GM18907 (cell line): ENCODE measurements around the gene CCNY.

ENCODE experiments used
- ATAC-seq: cut with Tn5 transposase; IDR thresholded peaks from one replicate; pipeline ENCODE4 v1.9.1; 2021; ENCODE audit warnings: mild to moderate bottlenecking, moderate library complexity; ENCODE audit not compliant: unreplicated experiment

The CCNY gene

DNA sequence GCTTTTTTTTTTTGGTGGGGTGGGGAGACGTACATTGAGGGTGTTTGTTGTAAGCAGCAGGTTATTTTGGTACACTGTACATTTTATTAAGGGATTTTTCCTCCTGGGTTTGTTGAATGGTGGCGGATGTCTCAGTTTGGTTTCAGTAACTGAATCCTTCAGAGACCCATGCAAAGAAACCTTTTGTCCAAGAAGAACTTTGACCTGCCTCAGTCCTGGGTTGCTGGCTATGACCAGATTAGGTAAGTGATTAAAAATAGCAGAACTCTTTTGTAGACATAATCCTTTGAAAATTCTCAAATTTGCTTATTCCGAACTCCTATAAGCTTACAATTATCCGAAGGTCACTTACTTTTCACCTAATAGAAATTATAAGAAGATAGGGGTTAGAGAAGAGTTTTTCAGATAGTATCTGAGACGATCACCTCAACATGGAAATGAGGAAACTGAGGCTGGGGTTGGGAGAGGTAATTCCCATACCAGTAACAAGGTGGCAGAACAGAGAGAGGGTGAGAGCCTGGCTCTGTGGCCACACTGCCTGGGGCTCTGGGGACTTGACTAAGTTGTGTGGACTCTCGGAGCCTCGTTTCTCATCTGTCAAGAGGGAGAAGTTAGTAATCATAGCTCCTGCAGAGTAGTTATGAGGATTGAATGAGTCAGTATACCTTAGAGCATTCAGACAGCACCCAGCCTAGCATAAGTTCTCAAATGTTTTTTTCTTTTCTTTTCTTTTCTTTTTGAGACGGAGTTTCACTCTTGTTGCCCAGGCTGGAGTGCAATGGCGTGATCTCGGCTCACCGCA, 87.4 kb downstream of the CCNY start:
- no peak for ATAC-seq

GRCh38 chr10:35424680-35425285, 88.5 kb downstream of the CCNY start:
- ATAC-seq, result no peak

GRCh38 chr10:35425595-35425994, 89.3 kb downstream of the CCNY start:
- no peak for ATAC-seq

DNA sequence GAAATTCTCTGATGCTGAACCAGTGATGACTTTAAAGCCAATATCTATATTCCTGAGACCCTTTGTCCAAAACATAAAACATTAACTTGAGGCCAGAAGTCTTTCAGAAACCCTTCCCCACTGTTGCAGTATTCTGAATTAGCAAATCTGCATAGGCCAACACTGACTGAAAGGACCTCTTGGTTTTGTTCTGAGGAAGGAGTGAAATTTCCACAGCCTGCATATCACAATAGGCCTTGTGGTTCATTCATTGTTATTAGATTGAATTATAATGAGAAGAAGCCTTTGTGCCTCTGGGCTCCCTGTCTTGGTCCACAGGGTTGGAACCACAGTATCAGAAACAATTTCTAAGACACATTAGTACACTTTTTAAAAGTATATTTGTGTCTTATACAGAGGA, 90.3 kb downstream of the CCNY start:
- no peak for ATAC-seq

DNA sequence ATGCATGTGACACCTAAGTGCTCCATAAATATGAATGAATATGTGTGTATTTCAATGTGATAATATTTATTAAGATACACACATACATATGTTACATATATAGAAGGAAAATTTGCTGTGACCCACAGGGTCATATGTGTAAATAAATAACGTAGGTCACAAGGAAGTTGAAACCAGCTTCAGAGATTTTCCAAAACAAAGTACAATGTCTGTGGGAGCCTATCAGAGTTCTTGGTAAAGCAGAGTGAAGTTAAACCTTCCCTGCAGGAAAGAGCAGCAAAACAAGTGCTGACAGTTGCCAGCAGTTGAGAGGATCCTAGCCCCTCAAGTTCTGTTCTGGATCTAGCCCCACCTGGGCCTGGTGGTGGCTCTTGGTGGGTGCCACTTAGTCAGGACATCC, 91.2 kb downstream of the CCNY start:
- ATAC-seq, result no peak

DNA sequence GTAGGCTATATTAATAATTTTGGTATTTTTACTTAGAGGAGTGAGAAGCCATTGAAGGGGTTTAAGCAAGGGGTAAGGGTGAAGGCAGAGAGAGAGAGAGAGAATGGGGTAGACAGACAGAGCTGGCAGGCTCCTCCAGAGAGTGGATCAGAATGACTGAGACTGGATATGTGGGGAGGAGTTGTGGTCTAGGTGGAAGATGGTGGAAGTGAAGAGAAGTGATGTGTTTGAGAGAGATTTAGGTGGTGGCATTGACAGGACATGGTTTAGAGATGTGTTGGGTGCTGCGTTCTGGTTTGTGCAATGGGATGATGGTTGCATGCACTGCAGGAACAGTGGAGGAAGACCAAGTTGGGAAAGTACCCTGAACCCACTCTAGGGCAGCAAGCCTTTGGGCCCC, 92.2 kb downstream of the CCNY start:
- no peak for ATAC-seq

GRCh38 chr10:35432781-35433338, 96.6 kb downstream of the CCNY start:
- ATAC-seq, result no peak

DNA sequence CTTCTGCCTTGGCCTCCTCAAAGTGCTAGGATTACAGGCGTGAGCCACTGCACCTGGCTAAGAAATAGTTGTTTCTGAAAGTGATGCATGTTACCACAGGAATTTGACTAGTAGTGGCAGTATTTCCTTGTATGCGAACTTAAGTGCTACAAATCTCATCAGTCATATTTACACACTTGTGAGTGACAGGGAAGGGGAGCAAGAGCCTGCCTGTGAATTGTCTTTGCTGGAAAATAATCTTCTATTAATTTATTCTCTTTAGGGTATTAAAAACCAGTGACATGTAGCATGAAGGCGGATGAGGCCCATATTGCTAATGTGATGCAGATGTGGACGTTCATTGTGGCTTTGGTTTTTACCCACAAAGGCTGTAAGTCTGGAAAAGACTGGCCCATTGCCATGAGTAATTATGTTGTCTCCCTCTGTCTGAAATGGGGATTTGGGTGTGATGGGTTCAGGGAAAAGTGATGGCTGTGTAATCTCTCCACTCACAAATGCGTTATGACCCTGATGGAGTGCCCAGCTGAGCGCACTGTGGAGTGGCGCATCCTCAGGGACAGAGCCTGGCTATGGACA, 97.6 kb downstream of the CCNY start:
- ATAC-seq, result no peak

DNA sequence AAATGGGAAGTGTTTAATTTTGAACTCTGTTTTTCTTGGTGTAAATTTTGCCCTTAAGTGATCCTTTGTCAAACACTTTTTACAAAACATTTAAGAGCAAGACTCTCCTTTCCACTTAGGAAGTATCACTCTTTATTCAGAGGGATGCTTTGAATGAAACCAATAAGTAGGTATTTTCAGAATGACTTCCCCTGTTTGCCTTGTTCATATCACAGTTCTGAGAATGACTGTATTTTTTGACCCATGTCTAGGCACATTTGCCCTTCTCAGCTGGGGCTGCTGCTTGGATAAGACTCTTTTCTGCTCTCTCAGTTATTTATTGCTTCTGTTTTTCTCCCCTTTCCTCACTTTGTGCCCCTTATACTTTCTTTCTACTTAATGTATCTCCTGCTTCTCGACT, 98.2 kb downstream of the CCNY start:
- ATAC-seq, result no peak

DNA sequence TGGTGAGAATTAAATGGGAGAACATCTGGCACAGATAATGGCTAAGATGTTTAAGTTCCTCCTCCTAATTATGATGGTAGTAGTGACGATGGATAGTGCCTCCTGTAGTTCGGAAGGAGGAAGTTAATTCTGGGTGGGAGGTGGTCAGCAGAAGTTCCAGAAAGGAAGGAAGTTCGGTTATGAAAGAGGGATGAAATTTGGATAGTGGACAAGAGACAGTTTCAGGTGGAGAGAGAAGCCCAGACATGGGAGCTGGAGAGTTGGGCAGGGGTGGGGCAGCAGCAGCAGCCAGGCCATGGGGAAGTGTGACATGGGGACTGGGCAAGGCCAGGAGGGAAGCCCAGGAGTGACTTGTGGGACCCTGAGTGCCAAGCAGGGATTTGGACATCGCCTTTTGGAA, 99.5 kb downstream of the CCNY start:
- no peak for ATAC-seq

DNA sequence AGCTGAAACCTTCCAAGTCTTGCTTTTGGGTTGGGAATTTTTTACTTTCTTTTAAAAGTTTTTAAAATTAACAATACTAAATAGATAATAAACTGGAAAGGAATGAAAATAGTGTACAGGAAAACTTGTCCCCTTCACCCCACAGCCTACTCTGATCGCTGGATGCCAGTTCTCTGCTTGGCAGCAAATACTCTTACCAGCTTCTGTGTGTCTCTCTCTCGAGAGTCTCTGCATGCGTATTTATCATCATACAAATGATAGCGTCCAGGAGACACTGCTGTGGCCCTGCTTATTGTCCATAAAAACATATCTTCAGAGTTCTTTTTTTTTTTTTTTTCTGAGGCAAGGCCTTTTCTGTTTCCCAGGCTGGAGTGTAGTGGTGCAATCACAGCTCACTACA, 101.5 kb downstream of the CCNY start:
- no peak for ATAC-seq

DNA sequence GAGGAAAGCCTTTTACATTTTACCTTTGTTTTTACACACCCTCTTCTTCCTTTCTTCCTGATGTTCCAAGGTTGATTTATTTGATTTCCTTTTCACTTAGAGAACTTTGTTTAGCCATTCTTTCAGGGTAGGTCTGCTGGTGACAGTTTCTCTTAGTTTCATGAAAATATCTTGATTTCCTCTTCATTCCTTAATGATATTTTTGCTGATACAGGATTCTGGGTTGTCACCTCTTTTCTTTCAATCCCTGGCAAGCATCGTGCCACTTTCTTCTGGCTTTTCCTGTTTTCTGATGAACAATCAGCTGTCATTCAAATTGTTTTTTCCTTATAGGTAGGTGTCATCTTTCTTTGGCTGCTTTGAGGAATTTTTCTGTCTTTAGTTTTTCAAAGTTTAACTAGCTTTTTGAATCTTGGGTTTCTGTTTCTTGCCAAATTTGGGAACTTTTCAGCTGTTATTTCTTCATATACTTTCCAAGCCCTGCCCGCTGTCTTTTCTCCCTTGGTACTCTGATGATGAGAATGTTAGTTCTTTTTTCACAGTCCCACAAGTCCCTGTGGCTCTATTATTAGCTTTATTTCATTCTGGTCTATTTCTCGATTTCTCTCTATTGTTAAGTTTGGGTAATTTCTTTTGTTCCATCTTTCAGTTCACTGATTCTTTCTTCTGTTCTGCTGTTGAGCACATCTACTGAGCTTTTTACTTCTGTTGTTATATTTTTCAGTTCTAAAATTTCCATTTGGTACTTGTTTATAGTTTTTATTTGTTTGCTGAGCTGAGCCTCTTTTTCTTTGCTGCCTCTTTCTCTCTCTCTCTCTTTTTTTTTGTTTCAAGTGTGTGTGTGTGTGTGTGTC, 102.6 kb downstream of the CCNY start:
- no peak for ATAC-seq

DNA sequence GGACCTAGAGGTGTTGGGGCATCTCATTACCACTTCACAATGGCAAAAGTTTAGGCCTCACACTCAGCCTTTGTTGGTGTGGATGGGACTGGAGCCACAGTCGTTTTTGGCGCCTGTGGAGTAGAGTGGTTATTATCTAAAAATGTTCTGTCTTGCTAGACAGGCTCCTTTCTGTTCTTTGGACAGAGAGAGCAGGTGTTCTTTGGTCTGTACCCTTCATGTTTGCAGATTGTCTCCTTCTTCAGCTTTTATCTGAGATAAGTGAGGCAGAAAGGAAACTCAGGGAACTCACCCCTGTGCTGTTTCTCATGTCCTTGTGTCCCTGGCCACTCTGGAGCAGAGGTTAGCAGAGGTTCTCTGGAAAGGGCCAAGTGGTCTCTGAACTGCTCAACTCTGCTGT, 103.7 kb downstream of the CCNY start:
- ATAC-seq, result no peak

DNA sequence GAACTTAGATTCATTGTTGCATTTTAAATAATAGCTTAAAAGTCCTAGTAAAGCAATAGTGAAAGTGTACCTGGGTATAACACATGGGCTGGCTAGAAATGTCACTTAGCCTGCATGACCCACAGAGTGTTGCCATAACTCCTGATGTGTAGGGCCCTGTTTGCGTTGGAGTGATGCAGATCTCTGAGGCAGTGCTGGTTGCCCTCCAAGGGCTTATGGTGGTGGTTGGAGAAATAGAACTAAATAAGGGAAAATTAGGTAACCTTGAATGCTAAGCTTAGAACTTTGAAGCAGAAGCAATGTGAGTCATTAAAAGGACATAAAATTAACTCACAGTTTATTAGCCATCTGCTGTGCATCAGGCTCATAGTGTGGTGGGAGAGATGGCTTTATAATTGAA, 105.7 kb downstream of the CCNY start:
- no peak for ATAC-seq

DNA sequence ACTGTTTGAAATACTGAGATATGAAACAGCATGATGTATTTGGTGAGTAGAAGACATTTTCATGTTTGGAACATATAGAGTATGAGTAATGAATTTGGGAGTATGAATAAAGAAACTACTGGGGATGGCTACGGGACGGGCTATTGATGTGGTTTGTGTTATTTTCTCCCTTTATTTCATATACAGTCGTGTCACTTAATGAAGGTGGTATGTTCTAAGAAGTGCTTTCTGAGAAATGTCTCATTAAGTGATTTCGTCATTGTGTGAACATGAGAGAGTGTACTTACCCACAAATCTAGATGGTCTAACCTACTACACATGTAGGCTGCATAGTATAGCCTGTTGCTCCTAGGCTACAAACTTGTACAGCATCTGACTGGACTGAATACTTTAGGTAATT, 106.3 kb downstream of the CCNY start:
- no peak for ATAC-seq

- ATAC-seq, result no peak
Observed at GRCh38 chr10:35443858-35444257, 107.5 kb downstream of the CCNY start.

DNA sequence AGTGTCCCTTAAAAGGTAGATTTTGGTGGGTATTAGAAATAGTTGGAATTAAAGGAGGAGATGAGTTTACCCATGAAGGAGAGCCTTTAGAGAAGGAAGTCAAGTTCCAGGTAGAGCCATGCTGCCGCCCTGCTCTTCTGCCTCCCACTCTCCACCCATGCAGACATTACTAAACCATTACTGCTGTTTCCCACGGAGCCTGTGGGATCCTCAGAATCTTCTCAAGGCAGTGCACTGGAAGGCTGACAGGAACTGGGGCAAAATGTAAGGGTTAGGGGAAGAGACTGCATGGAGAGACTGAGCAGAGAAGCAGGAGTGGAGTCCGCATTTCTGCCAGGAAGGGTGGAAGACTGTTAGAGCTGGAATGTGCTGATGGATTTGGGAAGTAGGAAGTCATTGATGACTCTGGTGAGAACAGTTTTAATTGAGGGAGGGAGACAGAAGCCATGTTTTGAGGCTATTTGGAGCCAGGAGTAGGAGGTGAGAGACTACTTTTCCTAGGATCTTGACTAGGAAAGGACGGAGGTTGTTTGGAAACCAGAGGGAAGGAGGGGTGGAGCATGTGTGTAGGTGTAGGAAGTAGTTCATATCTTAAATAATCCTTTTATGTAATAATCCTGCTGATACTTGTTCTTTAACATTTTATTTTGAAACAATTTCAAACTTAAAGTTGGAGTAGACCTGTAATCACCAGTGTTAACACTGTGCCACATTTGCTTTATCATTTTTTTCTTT, 109.0 kb downstream of the CCNY start:
- ATAC-seq, result no peak

- no peak for ATAC-seq
Observed at GRCh38 chr10:35446439-35446838, 110.1 kb downstream of the CCNY start.

GRCh38 chr10:35447693-35448407, 111.5 kb downstream of the CCNY start:
- no peak for ATAC-seq
